Esophagus squamous epithelium (tissue), 4 donors: ENCODE results near the gene OR5B21.
A peak's percentile ranks its signal among the peaks of the same experiment; 100 is the strongest.

Source experiments
- CTCF ChIP-seq, 6 experiments: fragments of 450-650 bp in 4 of 6; fragments of 200-600 bp in 2 of 6; sonication (generic) in 2 of 6; IDR thresholded peaks; one replicate each; pipeline ENCODE4 v1.5.1; 2016 to 2019; ENCODE audit warnings: antibody characterized with exemption in 6 of 6, mild to moderate bottlenecking in 4 of 6, moderate library complexity in 4 of 6
- POLR2A ChIP-seq, 4 donors: fragments of 450-650 bp; IDR thresholded peaks; one replicate each; pipeline ENCODE4 v1.6.1; 2017; ENCODE audit warnings: antibody characterized with exemption in 4 of 4, mild to moderate bottlenecking in 4 of 4, moderate library complexity in 3 of 4

- TF ChIP-seq POLR2A (IDR thresholded peaks at IDR 0.05) (no peak), CTCF (IDR thresholded peaks at IDR 0.05) (peak in 5 of 6 experiments; percentile 40 to 71 (median 50))
Measured at GRCh38 chr11:58513747-58514367, 6.0 kb upstream of the OR5B21 start.
